Common myeloid progenitor, CD34-positive (primary cell): ENCODE measurements around the gene ATF2.

Source experiments
- CTCF ChIA-PET: fragments of 350-600 bp; sonication (Branson Sonifier 250); formaldehyde crosslinking; loops from one replicate; lab custom pipeline; 2021; ENCODE audit warnings: antibody characterized with exemption; lab: Charles Lee
- POLR2A ChIA-PET: fragments of 350-600 bp; sonication (Branson Sonifier 250); formaldehyde crosslinking; loops from one replicate; lab custom pipeline; 2021; ENCODE audit warnings: antibody characterized with exemption; lab: Charles Lee
- DNase-seq, 3 donors: peaks; one replicate each; pipeline versions ENCODE4 v3.0.0 to v3.0.0-alpha.2; 2013
- H3K27ac ChIP-seq, 2 experiments: 1 replicate in 1 of 2; 2 replicates in 1 of 2; pipeline ENCODE4 v1.7.0; 2013; ENCODE audit warnings: inconsistent platforms in 2 of 2, low read length in 2 of 2, mild to moderate bottlenecking in 2 of 2, low read depth in 1 of 2, moderate library complexity in 1 of 2; ENCODE audit not compliant: severe bottlenecking in 2 of 2, insufficient read depth in 1 of 2, poor library complexity in 1 of 2
- H3K27me3 ChIP-seq, 5 experiments: replicated peaks in 2 of 5; 1 replicate in 3 of 5; 2 replicates in 2 of 5; pipeline versions ENCODE4 v1.6.1 to v1.7.0; 2013; ENCODE audit warnings: low read length in 4 of 5, mild to moderate bottlenecking in 2 of 5, moderate library complexity in 2 of 5, inconsistent platforms in 1 of 5; ENCODE audit not compliant: insufficient read depth in 5 of 5, control insufficient read depth in 4 of 5
- H3K36me3 ChIP-seq, 4 experiments: 1 replicate in 2 of 4; 2 replicates in 2 of 4; pipeline versions ENCODE4 v1.6.1 to v1.7.0; 2013; ENCODE audit warnings: low read length in 3 of 4, control low read depth in 1 of 4, mild to moderate bottlenecking in 1 of 4; ENCODE audit not compliant: control insufficient read depth in 4 of 4, insufficient read depth in 4 of 4
- H3K4me1 ChIP-seq, 4 experiments: 1 replicate in 3 of 4; 2 replicates in 1 of 4; pipeline versions ENCODE4 v1.6.1 to v1.7.1; 2013; ENCODE audit warnings: low read length in 3 of 4, mild to moderate bottlenecking in 3 of 4, control low read depth in 1 of 4, inconsistent platforms in 1 of 4, moderate library complexity in 1 of 4; ENCODE audit not compliant: control insufficient read depth in 4 of 4, insufficient read depth in 4 of 4; ENCODE audit errors: control extremely low read depth in 1 of 4
- H3K4me3 ChIP-seq, 7 experiments: 1 replicate in 4 of 7; 2 replicates in 3 of 7; pipeline versions ENCODE4 v1.5.1 to v1.7.0; 2013; ENCODE audit warnings: mild to moderate bottlenecking in 7 of 7, low read length in 6 of 7, moderate library complexity in 6 of 7, inconsistent platforms in 2 of 7, low read depth in 2 of 7, control low read depth in 1 of 7; ENCODE audit not compliant: insufficient read depth in 4 of 7, control insufficient read depth in 1 of 7; ENCODE audit errors: extremely low read depth in 1 of 7
- H3K9me3 ChIP-seq, 5 experiments: 1 replicate in 4 of 5; 2 replicates in 1 of 5; pipeline versions ENCODE4 v1.6.1 to v1.7.1; 2013; ENCODE audit warnings: low read length in 4 of 5, mild to moderate bottlenecking in 2 of 5, inconsistent platforms in 1 of 5, low read depth in 1 of 5, moderate library complexity in 1 of 5; ENCODE audit not compliant: control insufficient read depth in 4 of 5, insufficient read depth in 2 of 5; ENCODE audit errors: control extremely low read depth in 1 of 5
- WGBS: methylation state at CpG from one replicate; pipeline ENCODE4 v1.1.5; 2013; ENCODE audit not compliant: insufficient coverage; 5-methylcytosine and 5-hydroxymethylcytosine counted together

ATF2 gene

GRCh38 chr2:175037941-175038340, 130.1 kb downstream of the ATF2 start:
- H3K27me3 ChIP-seq = no peaks in the 10 kb centered on the region
- H3K4me3 ChIP-seq = no peak overlapping the region
- 84% methylated on average over 2 of the region's 2 CpGs for whole genome bisulfite sequencing
- peaks cover 0 to 4% (median 0%) of the 10 kb centered on the region in 4 experiments for H3K4me1 ChIP-seq
- no peaks in the 10 kb centered on the region for H3K9me3 ChIP-seq
- no peak for DNase-seq
- no peaks in the 10 kb centered on the region for H3K36me3 ChIP-seq
- ChIA-PET POLR2A (interaction anchor here (0.6 kb wide), 1 partner anchor 417 kb away, joined by 5 read pairs; no protein-coding TSS in a partner anchor), CTCF (interaction anchor here (1.5 to 1.7 kb wide), 2 partner anchors 11 to 1060 kb away, joined by 5 to 8 read pairs; no protein-coding TSS in a partner anchor)
- H3K27ac ChIP-seq = no peak overlapping the region

DNA sequence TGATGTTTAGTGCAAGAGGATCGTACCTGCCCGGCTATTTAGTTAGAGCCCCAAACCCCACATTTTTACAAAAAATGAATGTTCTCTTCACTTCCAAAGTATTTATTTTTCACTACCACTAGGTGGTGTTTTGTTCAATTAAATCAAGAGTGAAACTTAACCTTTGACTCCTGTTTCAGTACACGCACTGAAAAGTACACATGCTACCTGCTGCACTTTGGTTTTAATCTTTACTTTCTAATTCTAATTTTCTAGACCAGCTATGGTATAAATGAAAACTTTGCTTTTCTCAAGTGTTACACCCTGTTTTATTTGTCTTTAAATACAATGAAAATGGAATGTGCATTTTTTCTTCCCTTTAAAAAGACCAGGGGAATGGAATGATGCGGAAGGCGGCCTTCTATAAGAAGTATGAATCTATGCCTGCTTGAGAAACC, 131.4 kb downstream of the ATF2 start:
- peak; percentile 34 to 61 (median 52) for DNase-seq
- Histone ChIP-seq H3K36me3 (no peaks in the 10 kb centered on the region), H3K9me3 (no peaks in the 10 kb centered on the region), H3K4me1 (peaks cover 0 to 4% (median 0%) of the 10 kb centered on the region in 4 experiments), H3K4me3 (peak overlapping the region in 1 of 7 experiments; percentile 27), H3K27ac (no peak overlapping the region), H3K27me3 (no peaks in the 10 kb centered on the region)
- ChIA-PET POLR2A (no interaction called here), CTCF (interaction anchor here (1.3 kb wide), 1 partner anchor 14 kb away, joined by 4 read pairs; no protein-coding TSS in a partner anchor)
- WGBS = no CpG with 5 or more reads among the region's 5 CpGs

- DNase-seq = no peak
- no peak overlapping the region for H3K4me3 ChIP-seq
- 85% methylated on average over 3 of the region's 3 CpGs for WGBS
- POLR2A ChIA-PET = no interaction called here
- no peaks in the 10 kb centered on the region for H3K27me3 ChIP-seq
- no peaks in the 10 kb centered on the region for H3K9me3 ChIP-seq
- H3K27ac ChIP-seq = no peak overlapping the region
- CTCF ChIA-PET = interaction anchor here (0.9 to 1.3 kb wide), 2 partner anchors 13 to 14 kb away, joined by 3 to 4 read pairs; no protein-coding TSS in a partner anchor
- H3K4me1 ChIP-seq = peaks cover 0 to 4% (median 0%) of the 10 kb centered on the region in 4 experiments
- no peaks in the 10 kb centered on the region for H3K36me3 ChIP-seq
Measured at GRCh38 chr2:175035806-175036205, 132.2 kb downstream of the ATF2 start.

GRCh38 chr2:175034716-175035115, 133.3 kb downstream of the ATF2 start:
- H3K27me3 ChIP-seq = no peaks in the 10 kb centered on the region
- H3K4me3 ChIP-seq = no peak overlapping the region
- no peaks in the 10 kb centered on the region for H3K36me3 ChIP-seq
- DNase-seq = no peak
- ChIA-PET POLR2A (no interaction called here), CTCF (no interaction called here)
- H3K27ac ChIP-seq = no peak overlapping the region
- H3K4me1 ChIP-seq = peaks cover 0 to 4% (median 0%) of the 10 kb centered on the region in 4 experiments
- WGBS = 97% methylated on average over 3 of the region's 3 CpGs
- H3K9me3 ChIP-seq = no peaks in the 10 kb centered on the region

DNA sequence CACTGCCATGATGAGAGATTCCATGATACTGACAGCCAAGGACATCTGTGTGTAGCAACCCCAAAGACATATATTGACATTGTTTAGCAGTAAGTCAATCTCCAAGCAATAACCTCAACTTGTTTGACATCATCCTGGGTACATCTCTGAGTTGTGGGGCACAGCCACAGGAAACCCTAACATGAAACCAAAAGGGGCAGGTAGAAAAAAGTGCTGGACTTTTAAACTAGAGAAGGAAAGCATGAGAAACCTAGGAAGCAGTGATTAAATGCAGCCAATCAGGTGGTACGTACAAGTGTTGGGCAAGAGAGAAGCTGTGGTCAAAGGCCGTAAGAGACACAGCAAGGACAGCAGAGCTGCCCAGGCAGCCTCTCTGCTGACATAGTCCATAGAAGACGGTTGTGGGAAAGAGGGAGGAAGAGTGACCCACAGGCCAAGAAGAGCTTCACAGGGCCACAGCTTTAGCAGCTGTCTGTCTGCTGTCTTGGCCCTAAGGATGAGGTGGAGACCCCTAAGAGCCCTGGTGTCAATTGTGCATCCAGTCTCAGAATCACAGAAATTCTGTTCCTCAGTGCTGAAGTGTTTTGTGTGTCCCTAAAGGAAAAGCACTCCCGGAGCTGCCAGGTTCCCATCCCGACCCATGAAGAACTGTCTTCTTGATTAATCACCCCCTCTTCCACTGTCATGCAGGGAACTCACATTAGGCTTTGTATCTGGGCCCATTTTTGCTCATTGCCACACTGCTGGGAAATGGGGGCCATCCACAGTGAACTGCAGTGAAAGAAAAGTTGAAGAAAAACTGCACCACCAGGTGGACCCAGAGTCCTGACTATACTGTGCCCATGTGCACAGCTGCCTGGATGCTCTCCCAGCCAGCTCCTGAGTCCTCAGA, 137.4 kb downstream of the ATF2 start:
- peak; percentile 19 to 51 (median 44) for DNase-seq
- no peaks in the 10 kb centered on the region for H3K9me3 ChIP-seq
- H3K27ac ChIP-seq = no peak overlapping the region
- H3K4me3 ChIP-seq = no peak overlapping the region
- no peaks in the 10 kb centered on the region for H3K36me3 ChIP-seq
- no peaks in the 10 kb centered on the region for H3K4me1 ChIP-seq
- 100% methylated on average over 3 of the region's 5 CpGs for WGBS
- H3K27me3 ChIP-seq = no peaks in the 10 kb centered on the region
- POLR2A ChIA-PET = interaction anchor here (0.6 kb wide), 1 partner anchor 18 kb away, joined by 3 read pairs; no protein-coding TSS in a partner anchor
- CTCF ChIA-PET = interaction anchor here (0.7 to 2.1 kb wide), 10 partner anchors 10 to 330 kb away, joined by 3 to 6 read pairs (median 3); no protein-coding TSS in a partner anchor

GRCh38 chr2:175027755-175028154, 140.2 kb downstream of the ATF2 start:
- DNase-seq = no peak
- no peak overlapping the region for H3K27ac ChIP-seq
- no peaks in the 10 kb centered on the region for H3K9me3 ChIP-seq
- ChIA-PET POLR2A (no interaction called here), CTCF (no interaction called here)
- no peaks in the 10 kb centered on the region for H3K4me1 ChIP-seq
- H3K27me3 ChIP-seq = no peaks in the 10 kb centered on the region
- H3K4me3 ChIP-seq = no peak overlapping the region
- 100% methylated on average over 2 of the region's 3 CpGs for WGBS
- no peaks in the 10 kb centered on the region for H3K36me3 ChIP-seq

DNA sequence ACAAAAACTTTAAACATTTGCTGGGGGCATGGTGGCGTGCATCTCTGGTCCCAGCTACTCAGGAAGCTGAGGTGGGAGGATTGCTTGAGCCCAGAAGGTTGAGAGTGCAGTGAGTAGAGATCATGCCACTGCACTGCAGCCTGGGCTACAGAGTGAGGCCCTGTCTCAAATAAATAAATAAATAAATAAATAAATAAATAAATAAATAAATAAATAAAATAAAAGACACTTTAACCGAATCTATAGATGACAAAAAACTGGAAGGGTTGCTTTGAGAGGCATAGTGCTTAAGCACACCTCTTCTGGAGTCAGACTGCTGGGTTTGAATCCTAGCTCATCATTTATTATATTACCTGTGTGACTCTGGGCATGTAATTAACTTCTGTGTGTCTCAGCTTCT, 141.6 kb downstream of the ATF2 start:
- no CpG with 5 or more reads among the region's 2 CpGs for WGBS
- H3K4me1 ChIP-seq = no peaks in the 10 kb centered on the region
- ChIA-PET POLR2A (interaction anchor here (0.6 kb wide), 1 partner anchor 56 kb away, joined by 3 read pairs; no protein-coding TSS in a partner anchor), CTCF (interaction anchor here (0.7 kb wide), 1 partner anchor 13 kb away, joined by 4 read pairs; no protein-coding TSS in a partner anchor)
- DNase-seq = no peak
- H3K36me3 ChIP-seq = no peaks in the 10 kb centered on the region
- no peaks in the 10 kb centered on the region for H3K9me3 ChIP-seq
- no peak overlapping the region for H3K27ac ChIP-seq
- no peaks in the 10 kb centered on the region for H3K27me3 ChIP-seq
- H3K4me3 ChIP-seq = no peak overlapping the region
